NB4 (cell line): ENCODE data around the gene LRRC61.

ENCODE experiments used
- DNase-seq: peaks from one replicate; pipeline ENCODE4 v3.0.0; 2010; ENCODE audit warnings: low read depth
- H3K4me3 ChIP-seq: one replicate; pipeline ENCODE4 v1.5.1; 2011; ENCODE audit warnings: mild to moderate bottlenecking, low read depth, low read length, moderate library complexity
- CTCF ChIP-seq: IDR thresholded peaks from one replicate; pipeline ENCODE4 v1.5.1; 2012; ENCODE audit warnings: low read depth, low read length
- MAX ChIP-seq: IDR thresholded peaks from 2 replicates; pipeline ENCODE4 v1.6.1; 2011; ENCODE audit warnings: low read depth, low read length
- MYC ChIP-seq: IDR thresholded peaks from 2 replicates; pipeline ENCODE4 v1.6.1; 2011; ENCODE audit warnings: low read depth, low read length
- POLR2A ChIP-seq: IDR thresholded peaks from 2 replicates; pipeline ENCODE4 v1.6.1; 2011; ENCODE audit warnings: mild to moderate bottlenecking; ENCODE audit not compliant: insufficient read length; ENCODE audit errors: extremely low read depth

Gene LRRC61

GRCh38 chr7:150317748-150318444 is 5.3 kb upstream of the LRRC61 start:
- TF ChIP-seq POLR2A (no peak), MAX (no peak), MYC (no peak), CTCF (no peak)
- no peak overlapping the region for H3K4me3 ChIP-seq
- DNase-seq, result no peak

- DNase-seq, result no peak
- H3K4me3 ChIP-seq, result no peak overlapping the region
- TF ChIP-seq POLR2A (no peak), MYC (no peak), MAX (no peak), CTCF (no peak)
Observed at GRCh38 chr7:150321788-150322113, 1.4 kb upstream of the LRRC61 start.

GRCh38 chr7:150322114-150322832 is 882 bp upstream of the LRRC61 start:
- no peak for TF ChIP-seq CTCF
- TF ChIP-seq MYC, result no peak
- no peak for TF ChIP-seq MAX
- no peak for TF ChIP-seq POLR2A
- no peak for DNase-seq
- H3K4me3 ChIP-seq, result peak overlapping the region; percentile 57

- no peak for DNase-seq
Observed at GRCh38 chr7:150323682-150324372, 672 bp downstream of the LRRC61 start.

More at GRCh38 chr7:150323682-150324372, 672 bp downstream of the LRRC61 start:
- peak overlapping the region; percentile 57 for H3K4me3 ChIP-seq
- TF ChIP-seq MYC, result no peak
- no peak for TF ChIP-seq CTCF
- no peak for TF ChIP-seq MAX
- TF ChIP-seq POLR2A, result no peak
